Measurements from ENCODE around the gene TMEM8B. TPM values are rescaled to one million over a fixed set of nuclear protein-coding genes. Genes with fewer than 3 reads are reported as not detected.

Gene TMEM8B
- total and polyA plus RNA-seq, 8 donors = 6.4 to 30.7 (median 26.4) TPM

DNA sequence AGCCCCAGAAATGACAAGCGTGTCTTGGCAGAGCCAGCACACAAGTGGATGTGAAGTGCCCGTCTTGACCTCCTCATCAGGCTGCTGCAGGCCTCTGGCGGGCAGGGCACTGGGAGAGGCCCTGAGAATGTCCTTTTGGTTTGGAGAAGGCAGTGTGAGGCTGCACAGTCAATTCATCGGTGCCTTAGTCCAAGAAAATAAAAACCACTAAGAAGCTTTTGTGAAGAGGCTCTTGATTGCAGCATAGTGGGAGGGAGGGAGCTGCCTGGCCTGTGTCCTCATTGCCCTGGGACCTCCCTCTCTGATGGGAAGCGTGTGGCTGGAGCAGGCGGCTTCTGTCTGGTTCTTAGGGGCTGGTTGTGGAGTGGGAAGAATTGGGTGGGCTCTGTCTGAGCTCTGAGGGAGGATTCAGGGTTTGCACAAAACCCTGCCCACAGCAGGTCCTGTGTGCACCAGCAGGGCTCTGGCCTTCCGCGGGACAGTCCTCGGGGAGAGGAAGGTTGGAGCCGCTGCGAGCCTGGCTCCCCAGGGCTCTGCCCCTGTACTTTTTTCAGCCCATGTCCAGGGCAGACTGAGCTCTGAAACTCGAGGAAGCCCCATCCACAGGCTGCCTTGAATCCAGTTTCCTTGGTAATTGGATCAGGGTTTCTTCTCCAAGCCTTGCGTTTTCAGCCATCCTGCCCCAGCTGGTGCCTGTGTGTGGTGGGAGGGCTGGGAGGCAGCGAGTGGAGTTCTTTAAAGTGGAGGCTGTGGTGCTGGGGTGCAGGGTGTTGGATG, 78.1 kb downstream of the TMEM8B start:
- Histone ChIP-seq H3K27ac (peak overlapping the region; percentile 91 to 95), H3K27me3 (no peaks in the 10 kb centered on the region), H3K4me1 (peaks cover 54 to 82% of the 10 kb centered on the region in 2 donors), H3K36me3 (no peaks in the 10 kb centered on the region), H3K9me3 (no peaks in the 10 kb centered on the region), H3K4me3 (no peak overlapping the region)
- ATAC-seq = peak; percentile 67
- intact Hi-C loops (cut with DNase I) = loop anchor here in 1 of 2 donors (5.0 kb wide), 1 partner anchor 40 kb away; no protein-coding TSS in a partner anchor
- no peak for TF ChIP-seq CTCF (IDR thresholded peaks at IDR 0.05)
- DNase-seq = peak in 3 of 4 donors; percentile 24 to 84 (median 75)

- H3K4me1 ChIP-seq = peaks cover 54 to 81% of the 10 kb centered on the region in 2 donors
- no peaks in the 10 kb centered on the region for H3K36me3 ChIP-seq
- DNase-seq (peak in 3 of 4 donors; percentile 40 to 73 (median 67)), ATAC-seq (peak; percentile 63)
- intact Hi-C loops (cut with DNase I) = loop anchor here in 1 of 2 donors (5.0 kb wide), 1 partner anchor 39 kb away; no protein-coding TSS in a partner anchor
- TF ChIP-seq CTCF (IDR thresholded peaks at IDR 0.05) = no peak
- peak overlapping the region; percentile 91 to 95 for H3K27ac ChIP-seq
- H3K4me3 ChIP-seq = no peak overlapping the region
- no peaks in the 10 kb centered on the region for H3K27me3 ChIP-seq
- H3K9me3 ChIP-seq = no peaks in the 10 kb centered on the region
Measured at GRCh38 chr9:35907711-35908503, 78.9 kb downstream of the TMEM8B start.

- H3K9me3 ChIP-seq = no peaks in the 10 kb centered on the region
- H3K27ac ChIP-seq = peak overlapping the region; percentile 91 to 95
- ATAC-seq (no peak), DNase-seq (peak in 1 of 4 donors; percentile 46)
- intact Hi-C loops (cut with DNase I) = loop anchor here in 1 of 2 donors (5.0 kb wide), 1 partner anchor 39 kb away; no protein-coding TSS in a partner anchor
- no peak for TF ChIP-seq CTCF (IDR thresholded peaks at IDR 0.05)
- H3K4me1 ChIP-seq = peaks cover 54 to 75% of the 10 kb centered on the region in 2 donors
- H3K4me3 ChIP-seq = no peak overlapping the region
- H3K27me3 ChIP-seq = no peaks in the 10 kb centered on the region
- no peaks in the 10 kb centered on the region for H3K36me3 ChIP-seq
Measured at GRCh38 chr9:35908504-35909125, 79.6 kb downstream of the TMEM8B start.

DNA sequence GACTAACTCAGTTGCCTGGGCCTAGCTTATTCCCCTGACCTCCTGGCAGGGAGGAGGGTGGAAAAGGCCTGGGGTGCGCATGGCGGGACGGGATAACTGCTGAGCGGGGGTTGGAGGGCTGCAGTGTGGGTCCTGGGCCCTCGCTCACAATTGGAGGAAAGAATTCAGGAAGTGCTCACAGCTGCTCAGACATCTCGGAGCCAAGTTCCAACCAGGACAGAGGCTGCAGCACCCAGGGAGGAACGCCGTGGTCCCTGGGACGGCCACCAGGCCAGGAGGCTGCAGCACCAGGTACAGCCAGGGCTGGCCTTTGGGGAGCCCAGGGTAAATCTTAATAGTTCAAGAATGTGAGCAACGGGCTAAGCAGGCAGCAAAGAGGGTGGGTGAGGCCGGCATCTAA, 80.2 kb downstream of the TMEM8B start, which contains the start of gene SPAAR:
SPAAR (plus strand) TSS at position 217 of the 400 bp plus-strand sequence. CDS start 974 bp downstream, outside the sequence.
- Histone ChIP-seq H3K36me3 (no peaks in the 10 kb centered on the region), H3K9me3 (no peaks in the 10 kb centered on the region), H3K27me3 (no peaks in the 10 kb centered on the region), H3K27ac (peak within 1 kb of the TSS; percentile 91 to 95), H3K4me3 (peak within 1 kb of the TSS in 1 of 2 donors; percentile 30), H3K4me1 (peaks cover 54 to 75% of the 10 kb centered on the region in 2 donors)
- DNase-seq (no peak), ATAC-seq (no peak)
- TF ChIP-seq CTCF (IDR thresholded peaks at IDR 0.05) = no peak
- intact Hi-C loops (cut with DNase I) = loop anchor here in 1 of 2 donors (5.0 kb wide), 1 partner anchor 38 kb away; no protein-coding TSS in a partner anchor
